Vagina (tissue), 2 donors: ENCODE results near the gene CASD1. TPM values are rescaled to one million over a fixed set of nuclear protein-coding genes. Genes with fewer than 3 reads are reported as not detected.

Experiments used
- DNase-seq, 2 donors: peaks; one replicate each; pipeline ENCODE4 v3.0.0-alpha.2; 2017; ENCODE audit errors: extremely low spot score in 2 of 2
- H3K27ac ChIP-seq: fragments of 200-600 bp; sonication (generic); one replicate; pipeline ENCODE4 v1.5.1; 2019
- H3K27me3 ChIP-seq: fragments of 200-600 bp; sonication (generic); one replicate; pipeline ENCODE4 v1.5.1; 2019
- H3K36me3 ChIP-seq, 2 donors: fragments of 200-600 bp; sonication (generic); one replicate each; pipeline ENCODE4 v1.5.1; 2017 to 2019
- H3K4me1 ChIP-seq: fragments of 200-600 bp; sonication (generic); one replicate; pipeline ENCODE4 v1.5.1; 2019
- H3K4me3 ChIP-seq, 2 donors: fragments of 200-600 bp; sonication (generic); 1 replicate in 1 of 2; 2 replicates in 1 of 2; pipeline ENCODE4 v1.5.1; 2016 to 2019
- H3K9me3 ChIP-seq: fragments of 200-600 bp; sonication (generic); one replicate; pipeline ENCODE4 v1.5.1; 2019
- POLR2A ChIP-seq, 2 donors: fragments of 450-650 bp; IDR thresholded peaks; one replicate each; pipeline ENCODE4 v1.6.1; 2017; ENCODE audit warnings: antibody characterized with exemption in 2 of 2, mild to moderate bottlenecking in 2 of 2, moderate library complexity in 2 of 2
- POLR2AphosphoS5 ChIP-seq, 2 donors: sonication (generic); formaldehyde crosslinking; IDR thresholded peaks; one replicate each; pipeline ENCODE4 v1.9.0; 2017; ENCODE audit warnings: antibody characterized with exemption in 2 of 2, mild to moderate bottlenecking in 2 of 2, low read depth in 1 of 2; ENCODE audit not compliant: insufficient read depth in 1 of 2
- intact Hi-C: fragments of 100-400 bp; cut with DNase I; formaldehyde crosslinking; loops from one replicate; pipeline ENCODE4 v1.15.1; 2023
- total RNA-seq: library from RNA; depleted of rRNA; stranded (reverse); fragments of >200 nt; gene quantifications from one replicate; pipeline ENCODE4 v1.2.3, GENCODE V29; 2016
- TF ChIP-seq, protein P1 (sequence below), 3 experiments: fragments of 450-650 bp in 2 of 3; fragments of 200-600 bp in 1 of 3; sonication (generic) in 1 of 3; IDR thresholded peaks; one replicate each; pipeline ENCODE4 v1.5.1; 2017 to 2019; ENCODE audit warnings: antibody characterized with exemption in 3 of 3, mild to moderate bottlenecking in 2 of 3, moderate library complexity in 2 of 3

The CASD1 gene
- total RNA-seq, 1 donor from 2014 or later: 17.7 TPM

DNA sequence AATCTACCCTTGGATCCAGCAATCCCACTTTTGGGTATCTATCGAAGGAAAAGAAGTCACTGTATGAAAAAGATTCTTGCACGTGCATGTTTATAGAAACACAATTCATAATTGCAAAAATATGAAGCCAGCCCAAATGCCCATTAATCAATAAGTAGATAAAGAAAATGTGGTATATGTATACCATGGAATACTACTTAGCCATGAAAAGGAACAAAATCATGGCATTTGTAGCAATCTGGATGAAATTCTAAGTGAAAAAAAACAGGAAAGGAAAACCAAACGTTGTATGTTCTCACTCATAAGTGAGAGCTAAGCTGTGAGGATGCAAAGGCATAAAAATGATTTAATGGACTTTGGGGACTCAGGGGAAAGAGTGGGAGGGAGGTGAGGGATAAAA lies 18.2 kb upstream of the CASD1 start:
- TF ChIP-seq, protein P1, sequence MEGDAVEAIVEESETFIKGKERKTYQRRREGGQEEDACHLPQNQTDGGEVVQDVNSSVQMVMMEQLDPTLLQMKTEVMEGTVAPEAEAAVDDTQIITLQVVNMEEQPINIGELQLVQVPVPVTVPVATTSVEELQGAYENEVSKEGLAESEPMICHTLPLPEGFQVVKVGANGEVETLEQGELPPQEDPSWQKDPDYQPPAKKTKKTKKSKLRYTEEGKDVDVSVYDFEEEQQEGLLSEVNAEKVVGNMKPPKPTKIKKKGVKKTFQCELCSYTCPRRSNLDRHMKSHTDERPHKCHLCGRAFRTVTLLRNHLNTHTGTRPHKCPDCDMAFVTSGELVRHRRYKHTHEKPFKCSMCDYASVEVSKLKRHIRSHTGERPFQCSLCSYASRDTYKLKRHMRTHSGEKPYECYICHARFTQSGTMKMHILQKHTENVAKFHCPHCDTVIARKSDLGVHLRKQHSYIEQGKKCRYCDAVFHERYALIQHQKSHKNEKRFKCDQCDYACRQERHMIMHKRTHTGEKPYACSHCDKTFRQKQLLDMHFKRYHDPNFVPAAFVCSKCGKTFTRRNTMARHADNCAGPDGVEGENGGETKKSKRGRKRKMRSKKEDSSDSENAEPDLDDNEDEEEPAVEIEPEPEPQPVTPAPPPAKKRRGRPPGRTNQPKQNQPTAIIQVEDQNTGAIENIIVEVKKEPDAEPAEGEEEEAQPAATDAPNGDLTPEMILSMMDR (IDR thresholded peaks at IDR 0.05): no peak
- no peak for TF ChIP-seq POLR2AphosphoS5 (IDR thresholded peaks at IDR 0.05; ENCODE audit: insufficient read depth in 1 of 2, low read depth in 1 of 2)
- no peak for TF ChIP-seq POLR2A (IDR thresholded peaks at IDR 0.05)
- no peaks in the 10 kb centered on the region for H3K4me1 ChIP-seq
- no peaks in the 10 kb centered on the region for H3K36me3 ChIP-seq
- no peaks in the 10 kb centered on the region for H3K27me3 ChIP-seq
- intact Hi-C loops: no loop called here
- H3K9me3 ChIP-seq: no peaks in the 10 kb centered on the region
- H3K27ac ChIP-seq: no peak overlapping the region
- no peak for DNase-seq
- H3K4me3 ChIP-seq: no peak overlapping the region

DNA sequence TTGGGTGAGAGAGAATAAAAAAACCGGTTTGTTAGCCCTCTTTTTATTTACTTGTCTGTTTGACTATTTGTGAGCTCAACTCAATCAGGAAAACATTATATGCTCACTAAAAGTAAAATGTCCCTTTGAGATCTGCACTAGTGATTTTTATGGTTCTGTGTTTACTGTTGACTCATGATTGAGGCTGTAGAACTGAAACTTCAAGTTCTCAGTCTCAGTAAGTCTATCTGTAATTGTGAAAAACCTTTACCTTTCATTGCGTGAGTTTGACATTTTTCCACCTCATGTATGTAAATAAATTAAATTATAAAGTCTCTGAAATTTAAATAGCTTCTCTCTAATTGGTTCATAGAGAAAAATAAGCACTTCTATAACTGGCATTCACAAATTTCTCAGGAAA lies 17.0 kb upstream of the CASD1 start:
- H3K4me1 ChIP-seq: no peaks in the 10 kb centered on the region
- H3K27me3 ChIP-seq: no peaks in the 10 kb centered on the region
- TF ChIP-seq POLR2A (IDR thresholded peaks at IDR 0.05) (no peak), POLR2AphosphoS5 (IDR thresholded peaks at IDR 0.05; ENCODE audit: insufficient read depth in 1 of 2, low read depth in 1 of 2) (no peak)
- TF ChIP-seq, protein P1 (IDR thresholded peaks at IDR 0.05): no peak
- H3K4me3 ChIP-seq: no peak overlapping the region
- H3K27ac ChIP-seq: no peak overlapping the region
- H3K36me3 ChIP-seq: no peaks in the 10 kb centered on the region
- DNase-seq: no peak
- intact Hi-C loops: no loop called here
- no peaks in the 10 kb centered on the region for H3K9me3 ChIP-seq

DNA sequence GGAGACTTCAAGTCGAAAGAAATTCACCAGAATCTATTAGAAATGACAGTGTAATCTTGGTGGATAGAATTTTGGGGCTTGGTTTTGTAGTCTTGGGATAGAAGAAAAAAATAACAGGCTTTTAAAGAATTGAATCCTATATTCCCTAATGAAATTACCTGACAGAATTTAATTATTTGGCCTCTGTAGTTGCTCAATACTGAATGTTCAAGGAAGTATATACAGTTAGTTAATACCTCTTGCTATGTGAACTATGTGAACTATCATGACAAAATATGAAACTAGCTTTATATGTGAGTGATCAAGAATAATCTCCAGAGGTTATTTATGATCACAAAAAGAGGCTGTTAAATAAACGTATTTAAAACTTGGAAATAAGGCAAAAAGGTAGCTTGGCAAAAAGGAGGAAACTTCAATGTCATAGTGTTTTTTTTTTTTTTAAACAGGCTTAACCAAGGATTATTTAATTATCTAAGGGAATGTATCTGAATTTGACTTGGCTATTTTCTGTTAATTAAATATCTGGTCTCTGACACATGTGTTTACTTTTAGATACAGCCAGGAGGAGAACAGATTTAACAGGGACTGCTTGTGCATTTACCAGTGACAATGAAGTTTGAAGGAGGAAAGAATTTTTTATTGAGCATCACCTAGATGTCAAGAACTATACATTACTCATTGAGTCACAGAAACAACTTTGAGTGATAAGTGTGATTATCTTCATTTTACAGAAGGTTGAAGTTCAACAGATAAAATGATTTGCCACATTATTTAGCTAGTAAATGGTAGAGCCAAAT lies 11.5 kb upstream of the CASD1 start:
- H3K36me3 ChIP-seq: no peaks in the 10 kb centered on the region
- no peaks in the 10 kb centered on the region for H3K9me3 ChIP-seq
- H3K27ac ChIP-seq: no peak overlapping the region
- intact Hi-C loops: no loop called here
- DNase-seq: no peak
- TF ChIP-seq, protein P1 (IDR thresholded peaks at IDR 0.05): no peak
- no peak for TF ChIP-seq POLR2A (IDR thresholded peaks at IDR 0.05)
- TF ChIP-seq POLR2AphosphoS5 (IDR thresholded peaks at IDR 0.05; ENCODE audit: insufficient read depth in 1 of 2, low read depth in 1 of 2): no peak
- H3K4me3 ChIP-seq: no peak overlapping the region
- no peaks in the 10 kb centered on the region for H3K4me1 ChIP-seq
- H3K27me3 ChIP-seq: no peaks in the 10 kb centered on the region

DNA sequence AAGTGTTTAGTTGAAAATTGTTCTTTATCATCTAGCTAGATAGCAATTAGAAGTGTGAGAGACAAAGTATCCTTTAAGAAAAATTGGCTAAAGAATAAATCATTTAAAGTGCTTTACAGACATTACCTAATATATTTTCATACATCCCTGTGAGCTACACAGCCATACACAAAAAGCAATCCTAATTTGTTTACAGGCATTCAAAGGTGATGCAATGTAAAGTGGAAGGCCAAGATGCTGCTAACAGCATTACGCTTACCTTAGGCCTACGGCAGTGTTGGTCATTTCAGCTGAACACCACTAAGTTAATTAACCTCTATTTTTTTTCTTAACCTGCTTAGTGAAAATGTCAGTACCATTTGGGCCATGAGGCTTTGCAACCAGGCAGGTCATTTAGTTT lies 10.7 kb upstream of the CASD1 start:
- H3K27me3 ChIP-seq: no peaks in the 10 kb centered on the region
- no peaks in the 10 kb centered on the region for H3K4me1 ChIP-seq
- DNase-seq: no peak
- no peaks in the 10 kb centered on the region for H3K9me3 ChIP-seq
- H3K36me3 ChIP-seq: no peaks in the 10 kb centered on the region
- no peak overlapping the region for H3K27ac ChIP-seq
- no peak overlapping the region for H3K4me3 ChIP-seq
- TF ChIP-seq POLR2AphosphoS5 (IDR thresholded peaks at IDR 0.05; ENCODE audit: insufficient read depth in 1 of 2, low read depth in 1 of 2) (no peak), POLR2A (IDR thresholded peaks at IDR 0.05) (no peak)
- TF ChIP-seq, protein P1 (IDR thresholded peaks at IDR 0.05): no peak
- intact Hi-C loops: no loop called here

DNA sequence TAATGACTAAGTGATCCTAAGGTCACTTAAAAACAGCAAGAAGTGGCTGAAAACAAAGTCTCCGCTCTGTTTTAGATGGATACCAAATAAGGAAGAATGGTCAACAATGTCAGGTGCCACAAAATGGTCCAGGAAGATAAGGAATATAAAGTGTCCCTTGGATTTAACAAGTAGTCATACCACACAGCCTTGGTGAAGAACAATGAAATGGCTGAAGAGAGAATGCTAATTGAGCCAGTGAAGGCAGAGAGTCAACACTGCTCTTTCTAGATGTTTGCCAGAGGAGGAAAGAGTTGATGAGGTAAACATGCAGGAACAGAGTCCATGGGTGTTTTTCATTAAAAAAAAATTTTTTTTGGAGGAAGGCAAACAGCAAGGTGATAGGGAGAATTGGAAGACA lies 2.1 kb upstream of the CASD1 start:
- peaks cover 22% of the 10 kb centered on the region for H3K4me1 ChIP-seq
- no peak for DNase-seq
- TF ChIP-seq POLR2A (IDR thresholded peaks at IDR 0.05) (no peak), POLR2AphosphoS5 (IDR thresholded peaks at IDR 0.05; ENCODE audit: insufficient read depth in 1 of 2, low read depth in 1 of 2) (no peak)
- TF ChIP-seq, protein P1 (IDR thresholded peaks at IDR 0.05): no peak
- H3K9me3 ChIP-seq: no peaks in the 10 kb centered on the region
- no peak overlapping the region for H3K27ac ChIP-seq
- no peaks in the 10 kb centered on the region for H3K27me3 ChIP-seq
- intact Hi-C loops: no loop called here
- no peaks in the 10 kb centered on the region for H3K36me3 ChIP-seq
- no peak overlapping the region for H3K4me3 ChIP-seq
